ENCODE measurements around the gene CSMD2. TPM values are rescaled to one million over a fixed set of nuclear protein-coding genes. Genes with fewer than 3 reads are reported as not detected.

CSMD2 gene
- total RNA-seq, 4 donors from 2014 or later, result 0.09 to 0.20 TPM; not detected in 2

GRCh38 chr1:34054920-34055319, 110.1 kb downstream of the CSMD2 start:
- intact Hi-C loops (cut with DNase I; ENCODE audit: low total_unique reads), result no loop called here
- no peak overlapping the region for H3K4me3 ChIP-seq

GRCh38 chr1:34053660-34054059, 111.4 kb downstream of the CSMD2 start:
- no peaks in the 10 kb centered on the region for H3K36me3 ChIP-seq
- H3K27ac ChIP-seq, result no peak overlapping the region
- intact Hi-C loops (cut with DNase I; ENCODE audit: low total_unique reads) (no loop called here), in situ Hi-C loops (cut with MboI; ENCODE audit: low sequenced_read_pairs in 4 of 4) (no loop called here)
- ATAC-seq (no peak), DNase-seq (no peak)
- TF ChIP-seq CTCF (IDR thresholded peaks at IDR 0.05 in 4 of 5, conservative IDR thresholded peaks at IDR 0.05 in 1 of 5), result no peak
- TF ChIP-seq POLR2A (IDR thresholded peaks at IDR 0.05), result no peak
- no peaks in the 10 kb centered on the region for H3K9me3 ChIP-seq
- peaks cover 0 to 2% (median 0%) of the 10 kb centered on the region in 3 donors for H3K27me3 ChIP-seq
- H3K4me3 ChIP-seq, result no peak overlapping the region
- H3K4me1 ChIP-seq, result no peaks in the 10 kb centered on the region

More at GRCh38 chr1:34054920-34055319, 110.1 kb downstream of the CSMD2 start:
- Histone ChIP-seq H3K4me1 (no peaks in the 10 kb centered on the region), H3K9me3 (no peaks in the 10 kb centered on the region), H3K27me3 (no peaks in the 10 kb centered on the region), H3K36me3 (no peaks in the 10 kb centered on the region), H3K27ac (no peak overlapping the region)
- no peak for TF ChIP-seq POLR2A (IDR thresholded peaks at IDR 0.05)
- TF ChIP-seq CTCF (IDR thresholded peaks at IDR 0.05 in 4 of 5, conservative IDR thresholded peaks at IDR 0.05 in 1 of 5), result no peak
- no peak for DNase-seq
- in situ Hi-C loops (cut with MboI; ENCODE audit: low sequenced_read_pairs in 4 of 4), result no loop called here
- no peak for ATAC-seq

- H3K9me3 ChIP-seq, result no peaks in the 10 kb centered on the region
- intact Hi-C loops (cut with DNase I; ENCODE audit: low total_unique reads) (no loop called here), in situ Hi-C loops (cut with MboI; ENCODE audit: low sequenced_read_pairs in 4 of 4) (no loop called here)
- DNase-seq (no peak), ATAC-seq (no peak)
- H3K4me1 ChIP-seq, result no peaks in the 10 kb centered on the region
- TF ChIP-seq POLR2A (IDR thresholded peaks at IDR 0.05), result no peak
- no peak for TF ChIP-seq CTCF (IDR thresholded peaks at IDR 0.05 in 4 of 5, conservative IDR thresholded peaks at IDR 0.05 in 1 of 5)
- no peak overlapping the region for H3K27ac ChIP-seq
- peaks cover 0 to 2% (median 0%) of the 10 kb centered on the region in 3 donors for H3K27me3 ChIP-seq
- no peak overlapping the region for H3K4me3 ChIP-seq
- no peaks in the 10 kb centered on the region for H3K36me3 ChIP-seq
Observed at GRCh38 chr1:34052565-34052964, 112.5 kb downstream of the CSMD2 start.

- ATAC-seq (no peak), DNase-seq (no peak)
- Histone ChIP-seq H3K36me3 (no peaks in the 10 kb centered on the region), H3K9me3 (no peaks in the 10 kb centered on the region), H3K27me3 (peaks cover 0 to 2% (median 0%) of the 10 kb centered on the region in 3 donors), H3K4me1 (no peaks in the 10 kb centered on the region), H3K27ac (no peak overlapping the region), H3K4me3 (no peak overlapping the region)
- intact Hi-C loops (cut with DNase I; ENCODE audit: low total_unique reads), result no loop called here
- TF ChIP-seq POLR2A (IDR thresholded peaks at IDR 0.05) (no peak), CTCF (IDR thresholded peaks at IDR 0.05 in 4 of 5, conservative IDR thresholded peaks at IDR 0.05 in 1 of 5) (no peak)
- in situ Hi-C loops (cut with MboI; ENCODE audit: low sequenced_read_pairs in 4 of 4), result no loop called here
Observed at GRCh38 chr1:34050709-34051485, 114.1 kb downstream of the CSMD2 start.

All from gastrocnemius medialis (tissue), 4 donors.